NCI-H187 treated with DMSO at 0.1 percent for 48 hours (cell line): ENCODE data around the gene ZMIZ1.

ENCODE experiments used
- DNase-seq: peaks from one replicate; lab custom pipeline; 2025; lab: John Stamatoyannopoulos, UW

ZMIZ1 gene

GRCh38 chr10:79118286-79119202 is 49.8 kb downstream of the ZMIZ1 start:
- DNase-seq: no peak

GRCh38 chr10:79119306-79119705 is 50.5 kb downstream of the ZMIZ1 start:
- DNase-seq: no peak

GRCh38 chr10:79123547-79123963 is 54.8 kb downstream of the ZMIZ1 start:
- DNase-seq: no peak

GRCh38 chr10:79124066-79124465 is 55.3 kb downstream of the ZMIZ1 start:
- DNase-seq: no peak

GRCh38 chr10:79125092-79125491 is 56.3 kb downstream of the ZMIZ1 start:
- DNase-seq: no peak

- no peak for DNase-seq
These were observed 57.8 kb downstream of the ZMIZ1 start for GRCh38 chr10:79126351-79127080.

GRCh38 chr10:79127151-79127961 is 58.6 kb downstream of the ZMIZ1 start:
- no peak for DNase-seq

- DNase-seq: no peak
These were observed 59.6 kb downstream of the ZMIZ1 start for GRCh38 chr10:79128241-79128922.

- no peak for DNase-seq
These were observed 60.1 kb downstream of the ZMIZ1 start for GRCh38 chr10:79128923-79129305.

- DNase-seq: no peak
These were observed 60.7 kb downstream of the ZMIZ1 start for GRCh38 chr10:79129361-79129997.

- no peak for DNase-seq
These were observed 61.5 kb downstream of the ZMIZ1 start for GRCh38 chr10:79130255-79130654.

- DNase-seq: no peak
These were observed 62.1 kb downstream of the ZMIZ1 start for GRCh38 chr10:79130846-79131245.

- DNase-seq: no peak
These were observed 63.3 kb downstream of the ZMIZ1 start for GRCh38 chr10:79131836-79132631.

- DNase-seq: no peak
These were observed 64.1 kb downstream of the ZMIZ1 start for GRCh38 chr10:79132681-79133381.

- no peak for DNase-seq
These were observed 64.7 kb downstream of the ZMIZ1 start for GRCh38 chr10:79133416-79133815.

- no peak for DNase-seq
These were observed 67.0 kb downstream of the ZMIZ1 start for GRCh38 chr10:79135790-79136189.

- DNase-seq: no peak
These were observed 67.7 kb downstream of the ZMIZ1 start for GRCh38 chr10:79136236-79137005.

- no peak for DNase-seq
These were observed 68.6 kb downstream of the ZMIZ1 start for GRCh38 chr10:79137300-79137756.

- no peak for DNase-seq
These were observed 69.1 kb downstream of the ZMIZ1 start for GRCh38 chr10:79137826-79138225.
